Neuronal stem cell (in vitro differentiated cells): Measurements from ENCODE around the gene TASP1.

Experiments
- DNase-seq: peaks from one replicate; pipeline ENCODE4 v3.0.0-alpha.2; 2013; ENCODE audit warnings: low spot score
- H2AFZ ChIP-seq: one replicate; pipeline ENCODE4 v1.6.1; 2013; ENCODE audit warnings: mild to moderate bottlenecking, low read length, inconsistent platforms
- H2AK5ac ChIP-seq: 2 replicates; pipeline ENCODE4 v1.6.1; 2013; ENCODE audit warnings: low read depth, mild to moderate bottlenecking, inconsistent platforms, low read length, moderate library complexity, mixed read lengths
- H2BK120ac ChIP-seq: 2 replicates; pipeline ENCODE4 v1.6.1; 2013; ENCODE audit warnings: low read depth, mild to moderate bottlenecking, inconsistent platforms, low read length, moderate library complexity, mixed read lengths
- H2BK12ac ChIP-seq: one replicate; pipeline ENCODE4 v1.6.1; 2013; ENCODE audit warnings: low read length, inconsistent platforms
- H2BK15ac ChIP-seq: 2 replicates; pipeline ENCODE4 v1.6.1; 2013; ENCODE audit warnings: mild to moderate bottlenecking, low read length, inconsistent platforms, mixed read lengths
- H2BK5ac ChIP-seq: one replicate; pipeline ENCODE4 v1.6.1; 2013; ENCODE audit warnings: inconsistent platforms, mild to moderate bottlenecking, low read length, moderate library complexity
- H3K14ac ChIP-seq: one replicate; pipeline ENCODE4 v1.6.1; 2013; ENCODE audit warnings: low read length, inconsistent platforms
- H3K18ac ChIP-seq: 2 replicates; pipeline ENCODE4 v1.6.1; 2013; ENCODE audit warnings: low read length, inconsistent platforms
- H3K23ac ChIP-seq: 2 replicates; pipeline ENCODE4 v1.6.1; 2013; ENCODE audit warnings: low read depth, mild to moderate bottlenecking, mixed read lengths, low read length, inconsistent platforms; ENCODE audit not compliant: poor library complexity
- H3K27ac ChIP-seq: replicated peaks from 3 replicates; pipeline ENCODE4 v1.5.1; 2013; ENCODE audit warnings: low read length, inconsistent platforms
- H3K27me3 ChIP-seq, 3 experiments: 2 replicates each; pipeline ENCODE4 v1.6.1; 2013; ENCODE audit warnings: low read length in 3 of 3, mild to moderate bottlenecking in 2 of 3, inconsistent platforms in 1 of 3, low read depth in 1 of 3, mixed read lengths in 1 of 3, moderate library complexity in 1 of 3; ENCODE audit not compliant: control insufficient read depth in 3 of 3, insufficient read depth in 3 of 3
- H3K36me3 ChIP-seq, 2 donors: replicated peaks in 1 of 2; 2 replicates each; pipeline ENCODE4 v1.6.1; 2013; ENCODE audit warnings: low read length in 2 of 2; ENCODE audit not compliant: control insufficient read depth in 2 of 2, insufficient read depth in 2 of 2
- H3K4ac ChIP-seq: 2 replicates; pipeline ENCODE4 v1.6.1; 2013; ENCODE audit warnings: inconsistent platforms, mild to moderate bottlenecking, low read length, moderate library complexity
- H3K4me1 ChIP-seq, 2 donors: 1 replicate in 1 of 2; 2 replicates in 1 of 2; pipeline ENCODE4 v1.6.1; 2013; ENCODE audit warnings: low read length in 2 of 2, low read depth in 1 of 2; ENCODE audit not compliant: control insufficient read depth in 2 of 2, insufficient read depth in 1 of 2
- H3K4me2 ChIP-seq: one replicate; pipeline ENCODE4 v1.6.1; 2013; ENCODE audit warnings: mild to moderate bottlenecking, low read length, inconsistent platforms; ENCODE audit not compliant: insufficient read depth, poor library complexity, severe bottlenecking
- H3K4me3 ChIP-seq, 2 donors: 2 replicates each; pipeline ENCODE4 v1.5.1; 2013; ENCODE audit warnings: low read length in 2 of 2, mild to moderate bottlenecking in 2 of 2, inconsistent platforms in 1 of 2, moderate library complexity in 1 of 2
- H3K79me1 ChIP-seq: one replicate; pipeline ENCODE4 v1.6.1; 2013; ENCODE audit warnings: low read depth, mild to moderate bottlenecking, inconsistent platforms, low read length, moderate library complexity
- H3K9ac ChIP-seq: one replicate; pipeline ENCODE4 v1.6.1; 2013; ENCODE audit warnings: mild to moderate bottlenecking, low read depth, low read length, inconsistent platforms; ENCODE audit not compliant: poor library complexity
- H3K9me3 ChIP-seq, 2 donors: replicated peaks in 1 of 2; 2 replicates each; pipeline versions ENCODE3 to v1.6.1; 2013; ENCODE audit warnings: low read length in 2 of 2, mild to moderate bottlenecking in 2 of 2, inconsistent platforms in 1 of 2, low read depth in 1 of 2, mixed read lengths in 1 of 2, moderate library complexity in 1 of 2; ENCODE audit not compliant: control insufficient read depth in 2 of 2, insufficient read depth in 1 of 2
- H4K8ac ChIP-seq: one replicate; pipeline ENCODE4 v1.6.1; 2013; ENCODE audit warnings: low read depth, mild to moderate bottlenecking, inconsistent platforms, low read length, moderate library complexity
- H4K91ac ChIP-seq: one replicate; pipeline ENCODE4 v1.6.1; 2013; ENCODE audit warnings: low read length, low read depth, mild to moderate bottlenecking, inconsistent platforms; ENCODE audit not compliant: poor library complexity
- WGBS, 2 donors: extraction: QIAGEN DNeasy Blood & Tissue Kit; methylation state at CpG; one replicate each; pipeline ENCODE4 v1.1.7; 2013; ENCODE audit warnings: missing lambda C conversion rate in 2 of 2, mixed read lengths in 1 of 2; ENCODE audit not compliant: insufficient read length in 2 of 2, insufficient replicate concordance in 1 of 2; ENCODE audit errors: extremely low coverage in 2 of 2; 5-methylcytosine and 5-hydroxymethylcytosine counted together

Gene TASP1

GRCh38 chr20:13418263-13419229, 220.2 kb downstream of the TASP1 start:
- H3K4ac ChIP-seq, result no peak overlapping the region
- H3K9me3 ChIP-seq, result no peaks in the 10 kb centered on the region
- H3K4me3 ChIP-seq, result no peak overlapping the region
- H2BK12ac ChIP-seq, result no peak overlapping the region
- no peaks in the 10 kb centered on the region for H3K36me3 ChIP-seq
- H3K27me3 ChIP-seq, result no peaks in the 10 kb centered on the region
- H3K4me2 ChIP-seq, result peak overlapping the region; percentile 11
- no peak overlapping the region for H2BK120ac ChIP-seq
- H3K27ac ChIP-seq, result no peak overlapping the region
- H4K91ac ChIP-seq, result no peak overlapping the region
- no peak overlapping the region for H2BK15ac ChIP-seq
- H2BK5ac ChIP-seq, result no peak overlapping the region
- DNase-seq, result no peak
- H4K8ac ChIP-seq, result no peak overlapping the region
- no peak overlapping the region for H2AFZ ChIP-seq
- no peak overlapping the region for H3K23ac ChIP-seq
- H3K14ac ChIP-seq, result no peak overlapping the region
- H3K4me1 ChIP-seq, result peaks cover 0 to 2% of the 10 kb centered on the region in 2 donors
- no peak overlapping the region for H3K9ac ChIP-seq
- no peaks in the 10 kb centered on the region for H3K79me1 ChIP-seq
- no peak overlapping the region for H2AK5ac ChIP-seq
- H3K18ac ChIP-seq, result no peak overlapping the region

DNA sequence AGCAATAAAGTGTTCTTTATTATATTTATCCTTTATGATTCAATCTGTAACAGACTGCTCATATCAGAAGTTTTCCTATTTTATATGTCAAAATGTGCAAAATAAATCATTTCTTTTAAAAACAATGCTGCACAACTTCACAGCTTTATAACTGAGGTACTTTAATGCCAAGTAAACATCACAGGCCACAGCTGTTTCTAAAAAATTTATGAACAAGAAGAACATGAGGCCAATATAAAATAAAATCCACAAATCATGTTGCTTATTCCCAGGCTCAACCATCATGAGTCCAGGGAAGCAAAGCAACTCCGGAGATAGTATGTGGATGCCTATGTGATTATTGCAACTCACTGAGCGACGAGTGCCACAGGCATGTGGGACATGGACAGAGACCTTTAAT, 222.2 kb downstream of the TASP1 start:
- H4K8ac ChIP-seq, result no peak overlapping the region
- WGBS, 2 donors, result no CpG with 5 or more reads among the region's 3 CpGs

DNA sequence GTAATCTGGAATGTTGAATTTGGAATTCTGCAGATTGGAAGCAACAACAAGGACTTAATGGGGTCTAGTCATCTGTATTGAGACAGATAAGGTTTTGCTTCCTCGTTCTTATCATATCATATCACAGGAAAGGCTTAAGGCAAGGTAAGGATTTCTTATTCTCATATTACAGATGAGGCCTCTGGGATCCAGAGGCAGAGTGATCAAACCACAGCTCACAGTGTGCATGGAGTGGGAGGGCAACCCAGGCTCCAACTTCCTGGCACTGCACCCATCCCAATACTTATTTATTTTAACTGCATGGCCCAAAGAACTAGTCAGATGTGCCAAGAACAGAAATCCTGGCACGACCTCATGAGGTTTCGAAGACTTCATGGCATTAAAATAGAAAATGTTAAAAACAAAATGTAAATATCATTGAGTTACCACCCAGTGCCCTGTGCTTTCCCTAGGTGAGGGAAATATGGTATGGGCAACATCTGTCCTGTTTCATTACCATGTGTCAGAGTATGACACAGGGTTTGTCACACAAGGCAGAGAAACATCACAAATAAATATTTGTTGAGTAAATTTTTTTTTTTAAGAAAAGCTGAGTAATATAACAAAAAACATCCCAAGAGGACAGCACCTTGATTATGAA, 225.8 kb downstream of the TASP1 start:
- Histone ChIP-seq H4K91ac (no peak overlapping the region), H4K8ac (no peak overlapping the region), H3K4me1 (peaks cover 0 to 2% of the 10 kb centered on the region in 2 donors), H3K14ac (no peak overlapping the region), H3K27me3 (no peaks in the 10 kb centered on the region), H2BK12ac (no peak overlapping the region), H3K4me2 (no peak overlapping the region), H3K27ac (no peak overlapping the region), H3K36me3 (no peaks in the 10 kb centered on the region), H2BK15ac (no peak overlapping the region), H2AFZ (no peak overlapping the region), H3K4me3 (no peak overlapping the region), H3K23ac (no peak overlapping the region), H3K79me1 (no peaks in the 10 kb centered on the region), H3K9me3 (no peaks in the 10 kb centered on the region), H2BK5ac (no peak overlapping the region), H3K18ac (no peak overlapping the region), H2AK5ac (no peak overlapping the region), H3K9ac (no peak overlapping the region), H3K4ac (no peak overlapping the region), H2BK120ac (no peak overlapping the region)
- DNase-seq, result no peak
- WGBS, 2 donors, result no CpG with 5 or more reads among the region's 3 CpGs

More for the DNA sequence above, 222.2 kb downstream of the TASP1 start:
- Histone ChIP-seq H2AK5ac (no peak overlapping the region), H2BK12ac (no peak overlapping the region), H3K14ac (no peak overlapping the region), H3K27ac (no peak overlapping the region), H4K91ac (no peak overlapping the region), H2AFZ (no peak overlapping the region), H2BK5ac (no peak overlapping the region), H3K9ac (no peak overlapping the region), H3K4me1 (peaks cover 0 to 2% of the 10 kb centered on the region in 2 donors), H3K4me2 (no peak overlapping the region), H2BK15ac (no peak overlapping the region), H3K18ac (no peak overlapping the region), H3K4ac (no peak overlapping the region), H3K36me3 (no peaks in the 10 kb centered on the region), H3K4me3 (no peak overlapping the region), H2BK120ac (no peak overlapping the region), H3K23ac (no peak overlapping the region), H3K27me3 (no peaks in the 10 kb centered on the region), H3K9me3 (no peaks in the 10 kb centered on the region), H3K79me1 (no peaks in the 10 kb centered on the region)
- no peak for DNase-seq

DNA sequence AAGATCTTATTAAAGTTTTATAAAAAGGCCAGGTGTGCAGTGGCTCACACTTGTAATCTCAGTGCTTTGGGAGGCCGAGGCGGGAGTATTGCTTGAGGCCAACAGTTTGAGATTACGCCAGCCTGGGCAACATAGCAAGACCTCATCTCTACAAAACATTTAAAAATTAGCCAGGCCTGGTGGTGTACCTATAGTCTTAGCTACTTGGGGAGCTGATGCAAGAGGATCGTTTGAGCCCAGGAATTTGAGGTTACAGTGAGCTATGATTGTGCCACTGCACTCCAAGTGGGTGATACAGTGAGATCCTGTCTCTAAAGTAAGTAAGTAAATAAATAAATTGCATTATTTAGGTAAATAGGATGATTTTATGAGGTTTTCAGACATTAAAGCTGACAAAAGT, 234.4 kb downstream of the TASP1 start:
- Histone ChIP-seq H2BK5ac (no peak overlapping the region), H4K91ac (no peak overlapping the region), H3K4me1 (no peaks in the 10 kb centered on the region), H3K18ac (no peak overlapping the region), H3K14ac (no peak overlapping the region), H3K9me3 (no peaks in the 10 kb centered on the region), H2AFZ (no peak overlapping the region), H2BK120ac (no peak overlapping the region), H3K79me1 (no peaks in the 10 kb centered on the region), H3K27me3 (no peaks in the 10 kb centered on the region), H3K9ac (no peak overlapping the region), H4K8ac (no peak overlapping the region), H3K4ac (no peak overlapping the region), H2BK12ac (no peak overlapping the region), H3K36me3 (no peaks in the 10 kb centered on the region), H3K4me2 (no peak overlapping the region), H3K4me3 (no peak overlapping the region), H3K27ac (no peak overlapping the region), H2AK5ac (no peak overlapping the region), H3K23ac (no peak overlapping the region), H2BK15ac (no peak overlapping the region)
- no peak for DNase-seq
- no CpG with 5 or more reads among the region's 4 CpGs for WGBS, 2 donors
